HCT116 (cell line): Measurements from ENCODE around the gene RNF207. TPM values are rescaled to one million over a fixed set of nuclear protein-coding genes. Genes with fewer than 3 reads are reported as not detected.

Source experiments
- ATAC-seq: fragments of 200-7000 bp; cut with Tn5 transposase; 2 replicates; pipeline ENCODE4 v1.9.1; 2020; ENCODE audit warnings: mild to moderate bottlenecking, moderate library complexity
- BruUV-seq: library from RNA; stranded (reverse); fragments of 400-500 nt; replicated peaks from 2 replicates; lab custom pipeline; 2021; lab: Mats Ljungman, UMichigan
- CTCF ChIA-PET: fragments of 300-600 bp; sonication (Branson Sonifier 250); formaldehyde crosslinking; loops from one replicate; lab custom pipeline; 2021; ENCODE audit warnings: antibody characterized with exemption; lab: Charles Lee
- POLR2A ChIA-PET: fragments of 300-600, 350-600 bp; sonication (Branson Sonifier 250); formaldehyde crosslinking; loops from one replicate; lab custom pipeline; 2021; ENCODE audit warnings: antibody characterized with exemption; lab: Charles Lee
- RAD21 ChIA-PET, 2 experiments: fragments of 300-600 bp; sonication (Branson Sonifier 250); formaldehyde crosslinking; loops; one replicate each; lab custom pipeline; 2023; ENCODE audit warnings: low total read pairs in 2 of 2; ENCODE audit not compliant: uncharacterized antibody in 2 of 2, unreplicated experiment in 2 of 2, low non-redundant PET in 1 of 2; lab: Charles Lee
- DNase-seq: peaks from one replicate; pipeline ENCODE4 v3.0.0-alpha.2; 2010; ENCODE audit warnings: low read depth, low spot score
- H2AFZ ChIP-seq: fragments of 200-600 bp; shearing (Covaris generic), sonication (generic); 2 replicates; pipeline ENCODE4 v1.6.1; 2017; ENCODE audit warnings: low read depth, mixed run types, mixed read lengths, antibody characterized with exemption, low read length; ENCODE audit not compliant: poor library complexity, severe bottlenecking
- H3K27ac ChIP-seq: 2 replicates; pipeline ENCODE4 v1.5.1; 2012; ENCODE audit warnings: low read depth, low read length
- H3K27me3 ChIP-seq: fragments of 200-600 bp; sonication (generic); 2 replicates; pipeline ENCODE4 v1.6.1; 2016; ENCODE audit warnings: mixed run types, low read length, mixed read lengths; ENCODE audit not compliant: insufficient read depth
- H3K36me3 ChIP-seq, 2 experiments: fragments of 200-500 bp in 1 of 2; fragments of 200-600 bp in 1 of 2; sonication (Bioruptor generic) in 1 of 2; sonication (generic) in 1 of 2; 2 replicates each; pipeline versions ENCODE4 v1.5.1 to v1.6.1; 2014 to 2016; ENCODE audit warnings: low read length in 2 of 2, inconsistent platforms in 1 of 2, mixed read lengths in 1 of 2, mixed run types in 1 of 2; ENCODE audit not compliant: insufficient read depth in 2 of 2, control insufficient read depth in 1 of 2
- H3K4me1 ChIP-seq, 2 experiments: fragments of 200-600 bp in 1 of 2; sonication (generic) in 1 of 2; 2 replicates each; pipeline versions ENCODE4 v1.5.1 to v1.6.1; 2012 to 2017; ENCODE audit warnings: low read length in 2 of 2, inconsistent platforms in 1 of 2, mild to moderate bottlenecking in 1 of 2, mixed read lengths in 1 of 2, mixed run types in 1 of 2, moderate library complexity in 1 of 2; ENCODE audit not compliant: insufficient read depth in 2 of 2, control insufficient read depth in 1 of 2
- H3K4me2 ChIP-seq: fragments of 200-600 bp; sonication (generic); 2 replicates; pipeline ENCODE4 v1.6.1; 2017; ENCODE audit warnings: mixed run types, low read length, mixed read lengths
- H3K4me3 ChIP-seq, 2 experiments: fragments of 200-600 bp in 1 of 2; sonication (generic) in 1 of 2; replicated peaks in 1 of 2; 2 replicates each; pipeline ENCODE4 v1.5.1; 2011 to 2016; ENCODE audit warnings: low read length in 2 of 2, control low read depth in 1 of 2, low read depth in 1 of 2, mild to moderate bottlenecking in 1 of 2, mixed read lengths in 1 of 2, mixed run types in 1 of 2
- H3K79me2 ChIP-seq: fragments of 200-600 bp; sonication (generic); 2 replicates; pipeline ENCODE4 v1.6.1; 2017; ENCODE audit warnings: mild to moderate bottlenecking, mixed run types, low read length, moderate library complexity, mixed read lengths; ENCODE audit not compliant: insufficient read depth
- H3K9ac ChIP-seq: fragments of 200-600 bp; sonication (generic); 2 replicates; pipeline ENCODE4 v1.6.1; 2016; ENCODE audit warnings: low read length, mixed read lengths
- H3K9me2 ChIP-seq: fragments of 200-600 bp; sonication (generic), shearing (Covaris generic); 2 replicates; pipeline ENCODE4 v1.6.1; 2017; ENCODE audit warnings: mixed run types, mild to moderate bottlenecking, moderate library complexity; ENCODE audit not compliant: insufficient read depth
- H3K9me3 ChIP-seq, 2 experiments: fragments of 200-500 bp in 1 of 2; fragments of 200-600 bp in 1 of 2; sonication (Bioruptor generic) in 1 of 2; sonication (generic) in 1 of 2; 2 replicates each; pipeline ENCODE4 v1.6.1; 2014 to 2017; ENCODE audit warnings: low read length in 2 of 2, mixed read lengths in 2 of 2, inconsistent platforms in 1 of 2, low read depth in 1 of 2, mild to moderate bottlenecking in 1 of 2, mixed run types in 1 of 2, moderate library complexity in 1 of 2; ENCODE audit not compliant: control insufficient read depth in 1 of 2, insufficient read depth in 1 of 2
- H4K20me1 ChIP-seq: fragments of 200-600 bp; sonication (generic), shearing (Covaris generic); 2 replicates; pipeline ENCODE4 v1.6.1; 2017; ENCODE audit warnings: mixed run types, mild to moderate bottlenecking, moderate library complexity; ENCODE audit not compliant: insufficient read depth
- CEBPB ChIP-seq: IDR thresholded peaks from 2 replicates; pipeline ENCODE4 v1.6.1; 2012; ENCODE audit warnings: low read depth
- EGR1 ChIP-seq: IDR thresholded peaks from 2 replicates; pipeline ENCODE4 v1.6.1; 2012; ENCODE audit warnings: low read depth
- ELF1 ChIP-seq: IDR thresholded peaks from 2 replicates; pipeline ENCODE4 v1.6.1; 2012; ENCODE audit warnings: low read depth, borderline replicate concordance
- EZH2 ChIP-seq: fragments of 200-600 bp; sonication (generic); IDR thresholded peaks from 2 replicates; pipeline ENCODE4 v1.6.1; 2017; ENCODE audit warnings: antibody characterized with exemption, mixed run types
- EZH2phosphoT487 ChIP-seq: fragments of 200-600 bp; IDR thresholded peaks from 2 replicates; pipeline ENCODE4 v1.6.1; 2018; ENCODE audit warnings: antibody characterized with exemption, borderline replicate concordance
- FOSL1 ChIP-seq: IDR thresholded peaks from 2 replicates; pipeline ENCODE4 v1.6.1; 2012; ENCODE audit warnings: low read depth
- JUND ChIP-seq: IDR thresholded peaks from 2 replicates; pipeline ENCODE4 v1.6.1; 2012
- POLR2AphosphoS5 ChIP-seq: IDR thresholded peaks from 2 replicates; pipeline ENCODE4 v1.6.1; 2011; ENCODE audit warnings: mild to moderate bottlenecking, low read depth, low read length, moderate library complexity
- RAD21 ChIP-seq: IDR thresholded peaks from 2 replicates; pipeline ENCODE4 v1.6.1; 2012; ENCODE audit warnings: low read depth, mild to moderate bottlenecking
- SIN3A ChIP-seq: IDR thresholded peaks from 2 replicates; pipeline ENCODE4 v1.6.1; 2012; ENCODE audit warnings: low read depth
- TCF7L2 ChIP-seq: IDR thresholded peaks from 2 replicates; pipeline ENCODE4 v1.7.0; 2011; ENCODE audit warnings: borderline replicate concordance, inconsistent platforms; ENCODE audit not compliant: insufficient read depth, insufficient read length; ENCODE audit errors: extremely low read depth
- YY1 ChIP-seq: IDR thresholded peaks from 2 replicates; pipeline ENCODE4 v1.6.1; 2011; ENCODE audit warnings: low read length, low read depth, moderate library complexity, mild to moderate bottlenecking; ENCODE audit not compliant: insufficient replicate concordance; ENCODE audit errors: extremely low read depth
- intact Hi-C: fragments of 100-400 bp; cut with micrococcal nuclease; formaldehyde crosslinking; loops from 2 replicates; pipeline ENCODE4 v1.10.0; 2022
- total RNA-seq: library from RNA; stranded (reverse); gene quantifications from one replicate; pipeline ENCODE4 v1.2.1, GENCODE V29; 2021; ENCODE audit not compliant: unreplicated experiment
- TF ChIP-seq, protein P1 (sequence below): IDR thresholded peaks from 2 replicates; pipeline ENCODE4 v1.6.1; 2012; ENCODE audit warnings: low read depth
- TF ChIP-seq, protein P2 (sequence below): IDR thresholded peaks from 2 replicates; pipeline ENCODE4 v1.6.1; 2012
- TF ChIP-seq, protein P3 (sequence below), 3 experiments: fragments of 200-600 bp in 1 of 3; sonication (generic) in 1 of 3; IDR thresholded peaks in 2 of 3; conservative IDR thresholded peaks in 1 of 3; 2 replicates each; pipeline ENCODE4 v1.5.1; 2012 to 2017; ENCODE audit warnings: low read depth in 2 of 3, low read length in 2 of 3, antibody characterized with exemption in 1 of 3, borderline replicate concordance in 1 of 3, control low read depth in 1 of 3, mild to moderate bottlenecking in 1 of 3, mixed read lengths in 1 of 3, mixed run types in 1 of 3, moderate library complexity in 1 of 3; ENCODE audit not compliant: insufficient read depth in 1 of 3

RNF207 gene
- total RNA-seq, 1 experiment from 2014 or later = 61.2 TPM

DNA sequence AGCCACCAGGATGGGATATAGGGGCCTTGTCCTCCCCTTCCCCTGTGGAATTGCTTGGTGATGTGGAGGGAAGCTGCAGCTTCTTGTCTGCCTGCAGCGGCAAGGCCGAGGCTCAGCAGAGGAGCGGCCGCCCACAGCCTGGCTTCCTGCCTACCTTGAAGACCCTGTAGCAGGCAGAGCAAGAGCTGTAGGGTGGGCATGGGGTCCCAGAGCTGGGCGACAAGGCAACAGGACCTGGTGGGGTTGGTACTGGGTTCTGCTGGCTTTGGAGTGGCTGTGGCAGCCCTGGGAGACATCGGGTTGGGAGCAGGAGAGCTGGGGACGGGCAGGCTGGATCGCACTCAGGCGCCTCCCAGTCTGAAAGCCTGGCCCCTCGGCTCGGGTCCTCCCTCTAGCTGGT, 60.7 kb downstream of the RNF207 start (continued):
- TF ChIP-seq, protein P1, sequence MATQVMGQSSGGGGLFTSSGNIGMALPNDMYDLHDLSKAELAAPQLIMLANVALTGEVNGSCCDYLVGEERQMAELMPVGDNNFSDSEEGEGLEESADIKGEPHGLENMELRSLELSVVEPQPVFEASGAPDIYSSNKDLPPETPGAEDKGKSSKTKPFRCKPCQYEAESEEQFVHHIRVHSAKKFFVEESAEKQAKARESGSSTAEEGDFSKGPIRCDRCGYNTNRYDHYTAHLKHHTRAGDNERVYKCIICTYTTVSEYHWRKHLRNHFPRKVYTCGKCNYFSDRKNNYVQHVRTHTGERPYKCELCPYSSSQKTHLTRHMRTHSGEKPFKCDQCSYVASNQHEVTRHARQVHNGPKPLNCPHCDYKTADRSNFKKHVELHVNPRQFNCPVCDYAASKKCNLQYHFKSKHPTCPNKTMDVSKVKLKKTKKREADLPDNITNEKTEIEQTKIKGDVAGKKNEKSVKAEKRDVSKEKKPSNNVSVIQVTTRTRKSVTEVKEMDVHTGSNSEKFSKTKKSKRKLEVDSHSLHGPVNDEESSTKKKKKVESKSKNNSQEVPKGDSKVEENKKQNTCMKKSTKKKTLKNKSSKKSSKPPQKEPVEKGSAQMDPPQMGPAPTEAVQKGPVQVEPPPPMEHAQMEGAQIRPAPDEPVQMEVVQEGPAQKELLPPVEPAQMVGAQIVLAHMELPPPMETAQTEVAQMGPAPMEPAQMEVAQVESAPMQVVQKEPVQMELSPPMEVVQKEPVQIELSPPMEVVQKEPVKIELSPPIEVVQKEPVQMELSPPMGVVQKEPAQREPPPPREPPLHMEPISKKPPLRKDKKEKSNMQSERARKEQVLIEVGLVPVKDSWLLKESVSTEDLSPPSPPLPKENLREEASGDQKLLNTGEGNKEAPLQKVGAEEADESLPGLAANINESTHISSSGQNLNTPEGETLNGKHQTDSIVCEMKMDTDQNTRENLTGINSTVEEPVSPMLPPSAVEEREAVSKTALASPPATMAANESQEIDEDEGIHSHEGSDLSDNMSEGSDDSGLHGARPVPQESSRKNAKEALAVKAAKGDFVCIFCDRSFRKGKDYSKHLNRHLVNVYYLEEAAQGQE = no peak
- TF ChIP-seq YY1 (no peak), SIN3A (no peak), TCF7L2 (no peak), CEBPB (no peak), POLR2AphosphoS5 (no peak), EZH2 (no peak), RAD21 (no peak), EGR1 (no peak)

DNA sequence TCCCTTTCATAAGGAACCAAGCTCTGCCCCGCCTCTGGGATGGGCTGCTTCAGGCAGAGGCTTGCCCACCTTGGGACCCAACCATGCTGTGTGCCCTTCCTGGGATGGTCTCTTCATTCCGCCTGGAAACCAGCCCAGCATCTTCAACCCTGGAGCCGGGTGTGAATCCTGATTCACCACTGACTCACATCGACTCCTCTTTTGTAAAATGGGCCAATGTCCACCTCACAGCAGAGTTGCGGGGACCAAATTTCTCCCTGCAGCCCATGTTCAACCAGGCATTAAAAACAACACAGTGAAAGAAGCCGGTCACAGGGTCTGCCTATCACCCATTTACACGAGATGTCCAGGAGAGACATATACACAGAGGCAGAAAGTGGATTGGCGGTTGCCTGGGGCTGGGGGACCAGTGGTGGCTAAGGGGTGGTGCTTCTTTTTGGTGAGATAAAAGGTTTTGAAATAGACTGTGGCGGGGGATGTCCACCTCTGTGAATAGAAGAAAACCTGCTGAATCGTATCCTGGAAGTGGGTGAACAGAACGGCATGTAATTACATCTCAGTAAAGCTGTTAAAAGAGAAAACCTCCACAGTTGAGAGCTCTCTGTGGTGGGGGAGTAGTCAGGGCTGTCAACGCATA, 61.9 kb downstream of the RNF207 start:
- Histone ChIP-seq H3K27me3 (no peaks in the 10 kb centered on the region), H3K27ac (no peak overlapping the region), H3K36me3 (no peaks in the 10 kb centered on the region; a peak in 1 of 4 replicates), H2AFZ (no peak overlapping the region), H3K9me3 (no peaks in the 10 kb centered on the region), H3K4me2 (no peak overlapping the region), H3K79me2 (no peaks in the 10 kb centered on the region), H3K4me1 (no peaks in the 10 kb centered on the region), H3K9ac (no peak overlapping the region), H3K9me2 (no peaks in the 10 kb centered on the region), H4K20me1 (no peaks in the 10 kb centered on the region), H3K4me3 (no peak overlapping the region)
- ChIA-PET POLR2A (no interaction called here), CTCF (no interaction called here), RAD21 (no interaction called here)
- intact Hi-C loops = no loop called here
- BruUV-seq = no TSS peak
- no peak for ATAC-seq
- DNase-seq = no peak
- TF ChIP-seq, protein P2, sequence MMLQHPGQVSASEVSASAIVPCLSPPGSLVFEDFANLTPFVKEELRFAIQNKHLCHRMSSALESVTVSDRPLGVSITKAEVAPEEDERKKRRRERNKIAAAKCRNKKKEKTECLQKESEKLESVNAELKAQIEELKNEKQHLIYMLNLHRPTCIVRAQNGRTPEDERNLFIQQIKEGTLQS = no peak
- no peak for TF ChIP-seq FOSL1
- TF ChIP-seq EZH2 = no peak
- no peak for TF ChIP-seq EZH2phosphoT487
- TF ChIP-seq, protein P1 = no peak
- TF ChIP-seq, protein P3, sequence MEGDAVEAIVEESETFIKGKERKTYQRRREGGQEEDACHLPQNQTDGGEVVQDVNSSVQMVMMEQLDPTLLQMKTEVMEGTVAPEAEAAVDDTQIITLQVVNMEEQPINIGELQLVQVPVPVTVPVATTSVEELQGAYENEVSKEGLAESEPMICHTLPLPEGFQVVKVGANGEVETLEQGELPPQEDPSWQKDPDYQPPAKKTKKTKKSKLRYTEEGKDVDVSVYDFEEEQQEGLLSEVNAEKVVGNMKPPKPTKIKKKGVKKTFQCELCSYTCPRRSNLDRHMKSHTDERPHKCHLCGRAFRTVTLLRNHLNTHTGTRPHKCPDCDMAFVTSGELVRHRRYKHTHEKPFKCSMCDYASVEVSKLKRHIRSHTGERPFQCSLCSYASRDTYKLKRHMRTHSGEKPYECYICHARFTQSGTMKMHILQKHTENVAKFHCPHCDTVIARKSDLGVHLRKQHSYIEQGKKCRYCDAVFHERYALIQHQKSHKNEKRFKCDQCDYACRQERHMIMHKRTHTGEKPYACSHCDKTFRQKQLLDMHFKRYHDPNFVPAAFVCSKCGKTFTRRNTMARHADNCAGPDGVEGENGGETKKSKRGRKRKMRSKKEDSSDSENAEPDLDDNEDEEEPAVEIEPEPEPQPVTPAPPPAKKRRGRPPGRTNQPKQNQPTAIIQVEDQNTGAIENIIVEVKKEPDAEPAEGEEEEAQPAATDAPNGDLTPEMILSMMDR (IDR thresholded peaks at IDR 0.05 in 2 of 3, conservative IDR thresholded peaks at IDR 0.05 in 1 of 3; ENCODE audit: borderline replicate concordance in 1 of 3, insufficient read depth in 1 of 3, low read depth in 2 of 3, low read length in 2 of 3) = no peak
- TF ChIP-seq POLR2AphosphoS5 = no peak
- no peak for TF ChIP-seq YY1
- no peak for TF ChIP-seq JUND
- no peak for TF ChIP-seq SIN3A
- no peak for TF ChIP-seq ELF1
